AG04450 (cell line): ENCODE results near the gene ADRA2B. TPM values are rescaled to one million over a fixed set of nuclear protein-coding genes. Genes with fewer than 3 reads are reported as not detected.

ENCODE experiments used
- CTCF ChIA-PET: fragments of 300-600, 350-600 bp; formaldehyde crosslinking; extraction: SDS; loops from one replicate; lab custom pipeline; 2022; ENCODE audit warnings: antibody characterized with exemption, inconsistent platforms; lab: Charles Lee
- POLR2A ChIA-PET: fragments of 350-600 bp; formaldehyde crosslinking; extraction: SDS; loops from one replicate; lab custom pipeline; 2021; ENCODE audit warnings: antibody characterized with exemption, inconsistent platforms; lab: Yijun Ruan, JAX
- DNase-seq: peaks from one replicate; pipeline ENCODE4 v3.0.0-alpha.2; 2011; ENCODE audit warnings: low read depth, low spot score
- H3K27ac ChIP-seq: one replicate; pipeline ENCODE4 v1.5.1; 2012; ENCODE audit warnings: low read depth, low read length, control low read depth
- H3K27me3 ChIP-seq: one replicate; pipeline ENCODE4 v1.6.0; 2012; ENCODE audit warnings: low read length; ENCODE audit not compliant: control insufficient read depth, insufficient read depth
- H3K4me3 ChIP-seq: 2 replicates; pipeline ENCODE4 v1.5.1; 2011; ENCODE audit warnings: mild to moderate bottlenecking, low read depth, low read length, control low read depth
- H3K9me3 ChIP-seq: 2 replicates; pipeline ENCODE4 v1.5.1; 2012; ENCODE audit warnings: low read length; ENCODE audit not compliant: control insufficient read depth, insufficient read depth
- polyA plus RNA-seq: library from polyadenylated mRNA; depleted of rRNA; stranded (reverse); fragments of >200 nt; gene quantifications from 2 replicates; pipeline ENCODE4 v1.2.3, GENCODE V29; 2011
- TF ChIP-seq, protein P1 (sequence below): IDR thresholded peaks from 2 replicates; pipeline ENCODE4 v1.5.1; 2011; ENCODE audit warnings: low read depth, low read length, control low read depth, inconsistent platforms

Gene ADRA2B
- polyA plus RNA-seq, 1 experiment: not detected

DNA sequence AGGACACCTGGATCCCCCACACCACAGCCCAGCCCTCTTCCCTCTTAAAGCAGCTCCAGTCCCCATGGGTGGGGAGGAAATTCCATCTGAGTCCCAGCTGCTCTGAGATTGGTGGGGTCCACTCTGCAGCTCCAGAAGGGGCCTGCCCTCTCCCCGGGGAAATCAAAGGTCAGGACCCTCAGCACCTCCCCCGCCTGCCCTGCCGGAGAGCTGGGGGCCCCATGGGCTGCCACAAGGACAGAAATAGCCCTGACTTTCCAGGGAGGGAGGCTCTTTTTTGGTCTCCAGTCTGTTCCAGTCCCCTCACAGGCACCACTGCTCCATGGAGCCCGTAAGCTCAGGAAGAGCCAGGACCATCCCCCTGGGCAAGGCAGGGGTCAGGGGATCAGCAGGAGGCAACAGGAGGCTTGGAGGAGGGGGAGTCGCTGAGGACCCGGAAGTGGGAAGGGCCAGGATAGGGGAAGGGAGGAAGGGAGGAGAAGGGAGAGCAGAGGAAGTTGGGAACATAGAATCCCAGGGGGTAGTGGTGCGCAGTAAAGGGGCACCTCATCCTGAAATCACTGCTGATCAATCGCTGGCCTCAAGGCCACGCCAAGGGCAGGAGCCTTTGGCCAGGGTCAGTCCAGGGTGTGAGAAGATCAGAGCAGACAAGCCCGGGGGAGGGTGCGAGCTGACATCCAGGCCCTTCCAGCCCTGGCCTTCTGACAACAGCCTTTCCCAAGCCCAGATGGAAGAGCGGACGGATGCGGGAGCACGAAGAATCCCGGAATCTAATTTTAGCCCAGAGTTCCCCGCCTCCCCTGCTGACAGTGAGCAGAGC lies 7.6 kb downstream of the ADRA2B start:
- peaks cover 16% of the 10 kb centered on the region for H3K9me3 ChIP-seq
- TF ChIP-seq, protein P1, sequence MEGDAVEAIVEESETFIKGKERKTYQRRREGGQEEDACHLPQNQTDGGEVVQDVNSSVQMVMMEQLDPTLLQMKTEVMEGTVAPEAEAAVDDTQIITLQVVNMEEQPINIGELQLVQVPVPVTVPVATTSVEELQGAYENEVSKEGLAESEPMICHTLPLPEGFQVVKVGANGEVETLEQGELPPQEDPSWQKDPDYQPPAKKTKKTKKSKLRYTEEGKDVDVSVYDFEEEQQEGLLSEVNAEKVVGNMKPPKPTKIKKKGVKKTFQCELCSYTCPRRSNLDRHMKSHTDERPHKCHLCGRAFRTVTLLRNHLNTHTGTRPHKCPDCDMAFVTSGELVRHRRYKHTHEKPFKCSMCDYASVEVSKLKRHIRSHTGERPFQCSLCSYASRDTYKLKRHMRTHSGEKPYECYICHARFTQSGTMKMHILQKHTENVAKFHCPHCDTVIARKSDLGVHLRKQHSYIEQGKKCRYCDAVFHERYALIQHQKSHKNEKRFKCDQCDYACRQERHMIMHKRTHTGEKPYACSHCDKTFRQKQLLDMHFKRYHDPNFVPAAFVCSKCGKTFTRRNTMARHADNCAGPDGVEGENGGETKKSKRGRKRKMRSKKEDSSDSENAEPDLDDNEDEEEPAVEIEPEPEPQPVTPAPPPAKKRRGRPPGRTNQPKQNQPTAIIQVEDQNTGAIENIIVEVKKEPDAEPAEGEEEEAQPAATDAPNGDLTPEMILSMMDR: no peak
- no peak for DNase-seq
- peaks cover 35% of the 10 kb centered on the region for H3K27me3 ChIP-seq
- CTCF ChIA-PET: interaction anchor here (0.5 to 2.9 kb wide), 3 partner anchors 8 to 66 kb away, joined by 3 to 12 read pairs (median 4); partner anchors contain the start of gene ADRA2B
- H3K4me3 ChIP-seq: no peak overlapping the region
- POLR2A ChIA-PET: no interaction called here
- no peak overlapping the region for H3K27ac ChIP-seq

DNA sequence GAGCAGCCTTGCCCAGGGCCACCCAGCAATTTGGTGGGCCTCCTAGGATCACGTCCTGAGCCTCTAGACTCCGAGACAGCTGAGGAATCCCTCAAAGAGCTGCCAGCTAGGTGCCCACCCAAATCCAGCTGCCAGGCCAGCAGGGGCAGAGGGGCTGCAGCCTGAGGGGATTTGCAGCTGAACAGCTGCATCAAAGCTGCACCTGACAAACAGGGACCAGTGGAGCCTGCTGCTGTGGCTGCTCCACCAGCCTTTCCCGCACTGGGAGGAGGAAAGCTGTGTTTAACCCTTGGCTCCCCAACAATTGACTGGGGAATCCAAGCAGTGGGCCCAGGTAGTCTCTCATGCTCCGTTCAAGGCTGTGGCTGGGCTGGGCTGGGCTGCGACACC lies 8.2 kb downstream of the ADRA2B start:
- peaks cover 16% of the 10 kb centered on the region for H3K9me3 ChIP-seq
- DNase-seq: no peak
- TF ChIP-seq, protein P1: no peak
- ChIA-PET CTCF (interaction anchor here (0.5 to 2.9 kb wide), 4 partner anchors 9 to 86 kb away, joined by 3 to 12 read pairs (median 4); partner anchors contain the start of gene ADRA2B), POLR2A (no interaction called here)
- peaks cover 34% of the 10 kb centered on the region for H3K27me3 ChIP-seq
- no peak overlapping the region for H3K4me3 ChIP-seq
- no peak overlapping the region for H3K27ac ChIP-seq

DNA sequence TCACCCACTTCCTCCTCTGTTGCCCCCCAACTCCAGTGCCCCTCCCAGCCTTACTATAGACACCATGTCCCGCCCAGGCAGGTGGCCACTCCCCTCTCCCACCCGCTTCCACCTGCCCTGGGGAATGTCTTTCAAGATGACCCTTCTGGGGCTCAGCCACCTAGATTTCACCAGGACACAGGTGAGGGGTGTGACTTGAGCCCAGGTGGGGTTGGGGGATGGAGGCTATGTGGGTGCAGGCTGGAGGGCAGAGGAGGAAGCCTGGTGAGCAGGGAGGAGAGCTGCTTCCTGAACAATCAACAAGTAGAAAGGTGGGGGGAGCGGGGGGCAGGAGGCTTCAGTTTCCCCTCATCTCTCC lies 8.7 kb downstream of the ADRA2B start:
- Histone ChIP-seq H3K9me3 (peaks cover 16% of the 10 kb centered on the region), H3K27ac (no peak overlapping the region), H3K4me3 (no peak overlapping the region), H3K27me3 (peaks cover 34% of the 10 kb centered on the region)
- CTCF ChIA-PET: interaction anchor here (0.9 to 2.9 kb wide), 3 partner anchors 9 to 85 kb away, joined by 3 to 12 read pairs (median 4); partner anchors contain the start of gene ADRA2B
- TF ChIP-seq, protein P1: no peak
- DNase-seq: no peak
- POLR2A ChIA-PET: no interaction called here

DNA sequence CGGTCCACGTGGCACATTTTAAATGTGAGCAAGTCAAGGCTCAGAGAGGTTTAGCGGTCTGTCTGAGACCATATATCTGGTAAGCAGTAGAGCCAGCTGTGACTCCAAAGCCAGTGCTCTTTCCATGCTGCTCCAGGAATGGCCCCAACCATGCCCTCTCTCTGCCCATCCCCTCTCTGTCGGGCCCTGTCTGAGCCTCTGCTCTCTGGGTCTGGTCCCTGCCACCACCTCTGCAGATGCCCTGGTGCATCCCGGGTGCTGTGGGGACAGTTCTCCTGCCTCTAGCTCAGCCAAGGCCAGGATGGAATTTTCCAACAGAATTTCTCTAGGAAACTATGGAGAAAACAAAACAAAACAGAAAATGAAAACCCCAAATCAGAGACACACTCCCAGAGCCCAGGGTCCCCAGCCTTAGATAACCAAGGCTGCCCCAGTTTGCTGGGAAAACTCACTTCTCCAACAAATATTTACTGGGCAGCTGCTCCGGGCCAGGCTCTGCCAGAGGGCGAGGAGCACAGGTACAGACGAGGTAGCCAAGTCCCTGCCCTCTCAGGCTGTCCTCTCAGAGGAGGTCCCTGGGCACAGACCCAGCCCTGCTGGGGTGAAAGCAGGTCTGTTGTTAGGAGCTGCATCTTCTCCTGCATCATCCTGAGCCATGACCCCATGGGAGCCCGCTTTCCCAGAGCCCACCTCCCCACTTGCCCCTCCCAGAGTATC lies 9.2 kb downstream of the ADRA2B start:
- TF ChIP-seq, protein P1: no peak

More for the DNA sequence above, 9.2 kb downstream of the ADRA2B start:
- Histone ChIP-seq H3K27me3 (peaks cover 31% of the 10 kb centered on the region), H3K27ac (no peak overlapping the region), H3K4me3 (no peak overlapping the region), H3K9me3 (peaks cover 16% of the 10 kb centered on the region)
- ChIA-PET CTCF (interaction anchor here (0.9 to 2.9 kb wide), 2 partner anchors 10 to 85 kb away, joined by 3 to 12 read pairs; partner anchors contain the start of gene ADRA2B), POLR2A (no interaction called here)
- no peak for DNase-seq
